ENCODE results near the gene NOP53. TPM values are rescaled to one million over a fixed set of nuclear protein-coding genes. Genes with fewer than 3 reads are reported as not detected.

The NOP53 gene
- total RNA-seq, 6 experiments from 2014 or later: 73.6 to 105 (median 79.4) TPM

DNA sequence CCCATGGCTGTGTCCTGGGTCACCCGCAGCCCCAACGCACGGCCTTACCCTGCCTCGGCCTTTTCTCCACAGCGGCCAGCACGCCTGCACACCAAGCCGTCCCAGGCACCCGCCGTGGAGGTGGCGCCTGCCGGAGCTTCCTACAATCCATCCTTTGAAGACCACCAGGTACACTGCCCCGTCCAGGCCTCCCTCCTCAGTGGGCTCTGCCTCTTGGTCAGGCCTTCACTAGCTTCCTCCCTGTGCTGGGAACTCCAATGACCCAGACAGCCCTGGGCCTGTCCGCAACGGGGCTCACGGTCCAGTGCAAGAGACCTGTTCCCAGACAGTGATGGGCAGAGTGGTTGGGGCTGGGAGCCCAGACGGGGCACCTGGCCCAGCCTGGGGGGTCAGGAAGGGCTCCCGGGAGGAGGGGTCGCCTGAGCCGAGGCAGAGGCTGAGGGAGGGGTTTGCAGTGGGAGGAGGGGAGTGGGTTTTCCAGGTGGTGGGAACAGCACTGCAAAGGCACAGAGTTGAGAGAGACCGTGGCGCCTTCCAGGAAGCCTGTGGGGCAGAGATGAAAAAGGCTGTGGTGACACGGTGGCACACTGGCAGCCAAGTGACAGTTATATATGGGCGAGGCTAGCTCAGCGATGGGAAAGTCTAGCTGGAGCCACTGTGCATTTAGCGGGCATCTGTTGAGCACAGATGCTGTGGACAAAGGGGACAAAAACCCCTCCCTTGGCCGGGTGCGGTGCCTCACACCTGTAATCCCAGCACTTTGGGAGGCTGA is 7.3 kb downstream of the NOP53 start:
- 71% methylated on average over 7 of the region's 27 CpGs for WGBS (ENCODE audit: insufficient coverage, low coverage, low lambda C conversion rate, missing lambda C conversion rate)
- Histone ChIP-seq H3K4me1 (peaks cover 0 to 20% (median 7%) of the 10 kb centered on the region in 4 donors), H3K36me3 (peaks cover 0 to 64% (median 46%) of the 10 kb centered on the region in 4 donors), H3K27me3 (no peaks in the 10 kb centered on the region), H3K9me3 (no peaks in the 10 kb centered on the region), H3K27ac (no peak overlapping the region), H3K4me3 (no peak overlapping the region)
- TF ChIP-seq POLR2A (IDR thresholded peaks at IDR 0.05) (no peak), CTCF (IDR thresholded peaks at IDR 0.05) (no peak)
- intact Hi-C loops (cut with DNase I): no loop called here
- ATAC-seq (no peak), DNase-seq (no peak)

GRCh38 chr19:47754206-47755064 is 9.1 kb downstream of the NOP53 start:
- intact Hi-C loops (cut with DNase I): no loop called here
- ATAC-seq (no peak), DNase-seq (no peak)
- no peaks in the 10 kb centered on the region for H3K27me3 ChIP-seq
- H3K9me3 ChIP-seq: no peaks in the 10 kb centered on the region
- H3K27ac ChIP-seq: no peak overlapping the region
- no peak overlapping the region for H3K4me3 ChIP-seq
- H3K4me1 ChIP-seq: peaks cover 0 to 29% (median 12%) of the 10 kb centered on the region in 4 donors
- TF ChIP-seq POLR2A (IDR thresholded peaks at IDR 0.05): no peak
- TF ChIP-seq CTCF (IDR thresholded peaks at IDR 0.05): no peak
- 91% methylated on average over 4 of the region's 37 CpGs for WGBS (ENCODE audit: insufficient coverage, low coverage, low lambda C conversion rate, missing lambda C conversion rate)
- H3K36me3 ChIP-seq: peaks cover 0 to 56% (median 41%) of the 10 kb centered on the region in 4 donors

- Histone ChIP-seq H3K27me3 (no peaks in the 10 kb centered on the region), H3K4me1 (peaks cover 0 to 29% (median 12%) of the 10 kb centered on the region in 4 donors), H3K27ac (no peak overlapping the region), H3K9me3 (no peaks in the 10 kb centered on the region), H3K4me3 (no peak overlapping the region), H3K36me3 (peaks cover 0 to 50% (median 35%) of the 10 kb centered on the region in 4 donors)
- TF ChIP-seq CTCF (IDR thresholded peaks at IDR 0.05): no peak
- ATAC-seq (no peak), DNase-seq (peak in 1 of 3 donors; percentile 55)
- 80% methylated on average over 2 of the region's 36 CpGs for WGBS (ENCODE audit: insufficient coverage, low coverage, low lambda C conversion rate, missing lambda C conversion rate)
- intact Hi-C loops (cut with DNase I): no loop called here
Observed at GRCh38 chr19:47755065-47755761, 9.9 kb downstream of the NOP53 start.

DNA sequence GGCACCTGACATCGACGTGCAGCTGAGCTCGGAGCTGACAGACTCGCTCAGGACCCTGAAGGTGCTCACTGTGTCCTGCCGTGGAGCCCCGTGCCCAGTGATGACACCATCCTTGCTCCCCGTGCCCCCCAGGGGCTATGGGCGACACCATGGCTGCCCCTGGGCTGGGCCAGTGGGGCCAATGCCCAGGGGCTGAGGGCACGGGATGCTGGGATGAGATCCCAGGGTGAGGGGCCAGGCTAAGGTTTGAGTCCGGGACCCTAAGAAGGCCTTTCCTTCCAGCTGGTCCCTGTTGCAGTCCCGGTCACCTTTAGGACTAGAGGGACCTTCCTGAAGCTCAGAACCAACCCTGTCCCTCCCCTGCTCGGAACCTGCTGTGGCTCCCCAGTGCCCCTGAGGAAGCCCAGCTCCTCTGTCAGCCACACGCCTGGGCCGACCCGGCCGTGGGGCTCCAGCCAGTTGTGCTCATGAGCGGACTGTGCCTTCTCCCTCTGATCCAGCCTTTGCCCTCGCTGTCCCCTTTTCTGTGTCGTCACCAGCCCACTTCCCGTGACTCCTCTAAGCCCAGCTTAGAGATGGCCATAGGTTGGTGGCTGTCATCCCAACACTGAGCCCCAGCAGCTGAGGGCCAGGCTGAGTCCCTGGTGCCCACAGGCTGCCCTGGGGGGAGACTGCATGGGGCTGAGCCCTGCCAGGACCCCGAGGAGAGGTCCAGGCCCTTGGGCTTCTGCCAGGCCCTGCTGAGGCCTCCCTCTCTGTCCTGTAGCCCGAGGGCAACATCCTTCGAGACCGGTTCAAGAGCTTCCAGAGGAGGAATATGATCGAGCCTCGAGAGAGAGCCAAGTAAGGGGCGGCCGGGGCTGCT is 10.6 kb downstream of the NOP53 start:
- Histone ChIP-seq H3K4me3 (no peak overlapping the region), H3K27ac (peak overlapping the region in 1 of 3 donors; percentile 87), H3K4me1 (peaks cover 0 to 29% (median 12%) of the 10 kb centered on the region in 4 donors), H3K9me3 (no peaks in the 10 kb centered on the region), H3K27me3 (no peaks in the 10 kb centered on the region), H3K36me3 (peaks cover 0 to 44% (median 28%) of the 10 kb centered on the region in 4 donors)
- 43% methylated on average over 6 of the region's 28 CpGs for WGBS (ENCODE audit: insufficient coverage, low coverage, low lambda C conversion rate, missing lambda C conversion rate)
- ATAC-seq (peak in 2 of 4 donors; percentile 5 to 7), DNase-seq (peak in 1 of 3 donors; percentile 56)
- TF ChIP-seq POLR2A (IDR thresholded peaks at IDR 0.05) (no peak), CTCF (IDR thresholded peaks at IDR 0.05) (no peak)
- intact Hi-C loops (cut with DNase I): no loop called here

All from right lobe of liver (tissue), 6 donors.